ENCODE results near the gene PERM1.
A peak's percentile ranks its signal among the peaks of the same experiment; 100 is the strongest.

DNA sequence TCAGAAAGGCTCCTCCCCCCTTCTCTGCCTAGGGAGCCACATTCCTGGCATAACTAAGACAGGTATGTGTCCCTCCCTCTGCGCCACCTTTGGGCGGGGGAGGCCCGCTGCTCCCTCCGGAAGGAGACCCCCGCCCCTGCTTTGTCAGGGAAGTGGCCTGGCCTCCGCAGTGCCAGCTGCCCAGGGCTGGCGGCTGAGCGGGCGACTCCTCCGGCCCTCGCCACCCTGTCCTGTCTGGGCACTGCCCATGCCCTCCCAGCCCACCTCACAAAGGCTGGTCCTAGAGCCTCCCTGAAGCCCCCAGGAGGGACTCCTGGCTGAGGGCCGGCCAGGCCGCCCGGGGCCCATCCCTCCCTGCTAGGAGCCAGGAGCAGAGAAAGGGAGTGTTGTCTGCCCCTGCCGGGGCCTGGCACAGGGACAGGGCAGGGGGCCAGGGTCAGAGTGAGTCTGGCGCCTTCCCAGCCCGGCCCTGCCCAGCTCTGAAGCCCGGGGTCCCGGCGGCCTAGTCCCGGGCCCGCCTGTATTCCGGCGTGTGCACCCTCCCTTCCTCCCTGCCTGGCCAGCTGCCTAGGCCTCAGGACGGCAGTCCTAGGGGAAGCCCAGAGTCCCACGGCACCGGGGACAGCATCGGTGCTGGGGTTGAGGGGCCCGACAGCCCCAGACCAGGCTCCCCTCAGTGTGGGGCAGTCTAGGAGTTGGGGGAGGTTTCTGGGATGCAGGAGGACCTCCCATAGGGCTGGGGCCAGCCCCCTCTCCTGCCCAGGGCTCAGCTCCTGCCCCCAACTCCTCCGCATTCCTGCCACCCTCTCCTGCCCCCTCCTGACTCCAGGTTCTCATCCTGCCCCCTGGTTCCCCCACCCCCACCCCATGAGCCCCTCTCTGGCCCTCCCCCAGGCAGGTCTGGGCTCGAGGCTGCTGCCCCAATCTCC lies 43.1 kb upstream of the PERM1 start:
- TF ChIP-seq, protein P1, sequence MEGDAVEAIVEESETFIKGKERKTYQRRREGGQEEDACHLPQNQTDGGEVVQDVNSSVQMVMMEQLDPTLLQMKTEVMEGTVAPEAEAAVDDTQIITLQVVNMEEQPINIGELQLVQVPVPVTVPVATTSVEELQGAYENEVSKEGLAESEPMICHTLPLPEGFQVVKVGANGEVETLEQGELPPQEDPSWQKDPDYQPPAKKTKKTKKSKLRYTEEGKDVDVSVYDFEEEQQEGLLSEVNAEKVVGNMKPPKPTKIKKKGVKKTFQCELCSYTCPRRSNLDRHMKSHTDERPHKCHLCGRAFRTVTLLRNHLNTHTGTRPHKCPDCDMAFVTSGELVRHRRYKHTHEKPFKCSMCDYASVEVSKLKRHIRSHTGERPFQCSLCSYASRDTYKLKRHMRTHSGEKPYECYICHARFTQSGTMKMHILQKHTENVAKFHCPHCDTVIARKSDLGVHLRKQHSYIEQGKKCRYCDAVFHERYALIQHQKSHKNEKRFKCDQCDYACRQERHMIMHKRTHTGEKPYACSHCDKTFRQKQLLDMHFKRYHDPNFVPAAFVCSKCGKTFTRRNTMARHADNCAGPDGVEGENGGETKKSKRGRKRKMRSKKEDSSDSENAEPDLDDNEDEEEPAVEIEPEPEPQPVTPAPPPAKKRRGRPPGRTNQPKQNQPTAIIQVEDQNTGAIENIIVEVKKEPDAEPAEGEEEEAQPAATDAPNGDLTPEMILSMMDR (IDR thresholded peaks at IDR 0.05): peak in 1 of 6 experiments; percentile 3
- peak; percentile 61 to 71 for TF ChIP-seq POLR2A (IDR thresholded peaks at IDR 0.05)

All from thyroid gland (tissue), 4 donors.